K562 (cell line): ENCODE results near the gene LHX5. TPM values are rescaled to one million over a fixed set of nuclear protein-coding genes. Genes with fewer than 3 reads are reported as not detected.

Experiments
- ATAC-seq: fragments of 200-7000 bp; cut with Tn5 transposase; 3 replicates; pipeline ENCODE4 v1.9.1; 2020; ENCODE audit warnings: moderate library complexity
- BruUV-seq: library from RNA; stranded (reverse); fragments of 400-500 nt; replicated peaks from 2 replicates; lab custom pipeline; 2021; lab: Mats Ljungman, UMichigan
- CTCF ChIA-PET: fragments of 300-600 bp; formaldehyde crosslinking; extraction: SDS; loops from one replicate; lab custom pipeline; 2021; ENCODE audit warnings: low intra/inter-chr PET ratio; lab: Yijun Ruan, JAX
- POLR2A ChIA-PET: fragments of 300-600, 350-650 bp; sonication (Branson Sonifier 250); formaldehyde crosslinking; extraction: SDS; loops from one replicate; lab custom pipeline; 2021; ENCODE audit warnings: antibody characterized with exemption, inconsistent platforms; lab: Yijun Ruan, JAX
- DNase-seq, 4 experiments: peaks; one replicate each; pipeline versions ENCODE4 v3.0.0 to v3.0.0-alpha.2; 2011 to 2018; ENCODE audit warnings: low spot score in 3 of 4, mixed read lengths in 3 of 4; ENCODE audit errors: extremely low read depth in 1 of 4
- FAIRE-seq: peaks from 2 replicates; lab custom pipeline; 2011; peaks lifted over from hg19 to GRCh38; lab: Jason Lieb, UNC
- H2AFZ ChIP-seq: 2 replicates; pipeline ENCODE4 v1.6.0; 2011; ENCODE audit warnings: low read depth, low read length, control low read depth, inconsistent platforms
- H3K27ac ChIP-seq: fragments of 200-600 bp; 3 replicates; pipeline ENCODE4 v1.8.0; 2011; ENCODE audit warnings: low read depth, mild to moderate bottlenecking, control low read depth, inconsistent platforms, low read length, moderate library complexity, mixed read lengths; ENCODE audit errors: extremely low read depth
- H3K27me3 ChIP-seq, 2 experiments: fragments of 300-600 bp in 1 of 2; 2 replicates in 1 of 2; 3 replicates in 1 of 2; pipeline versions ENCODE4 v1.6.0 to v1.8.0; 2011; ENCODE audit warnings: inconsistent platforms in 2 of 2, low read length in 2 of 2, mild to moderate bottlenecking in 1 of 2, mixed read lengths in 1 of 2, moderate library complexity in 1 of 2; ENCODE audit not compliant: control insufficient read depth in 2 of 2, insufficient read depth in 2 of 2
- H3K36me3 ChIP-seq: fragments of 300-600 bp; 3 replicates; pipeline ENCODE4 v1.8.0; 2011; ENCODE audit warnings: mild to moderate bottlenecking, low read length, inconsistent platforms; ENCODE audit not compliant: control insufficient read depth, insufficient read depth
- H3K4me1 ChIP-seq, 2 experiments: fragments of 200-600 bp in 1 of 2; replicated peaks in 1 of 2; 2 replicates in 1 of 2; 3 replicates in 1 of 2; pipeline versions ENCODE4 v1.5.1 to v1.8.0; 2011; ENCODE audit warnings: inconsistent platforms in 2 of 2, low read length in 2 of 2, mild to moderate bottlenecking in 1 of 2, mixed read lengths in 1 of 2, moderate library complexity in 1 of 2; ENCODE audit not compliant: control insufficient read depth in 2 of 2, insufficient read depth in 2 of 2
- H3K4me2 ChIP-seq: 2 replicates; pipeline ENCODE4 v1.6.1; 2011; ENCODE audit warnings: low read length, control low read depth, inconsistent platforms, mixed read lengths; ENCODE audit not compliant: insufficient read depth
- H3K4me3 ChIP-seq: fragments of 200-600 bp; sonication (generic), shearing (Covaris generic); 2 replicates; pipeline ENCODE4 v1.5.1; 2016; ENCODE audit warnings: control low read depth, inconsistent platforms
- H3K79me2 ChIP-seq: fragments of 200-600 bp; 3 replicates; pipeline ENCODE4 v1.8.0; 2011; ENCODE audit warnings: low read length, inconsistent platforms; ENCODE audit not compliant: control insufficient read depth, insufficient read depth
- H3K9ac ChIP-seq, 2 experiments: 2 replicates each; pipeline versions ENCODE4 v1.6.0 to v1.6.1; 2011; ENCODE audit warnings: low read depth in 2 of 2, low read length in 2 of 2, control low read depth in 1 of 2, inconsistent platforms in 1 of 2, mild to moderate bottlenecking in 1 of 2, mixed read lengths in 1 of 2; ENCODE audit not compliant: insufficient read depth in 1 of 2
- H3K9me1 ChIP-seq: one replicate; pipeline ENCODE4 v1.6.0; 2011; ENCODE audit warnings: inconsistent platforms, mild to moderate bottlenecking, low read length, moderate library complexity; ENCODE audit not compliant: control insufficient read depth, insufficient read depth
- H3K9me3 ChIP-seq: replicated peaks from 2 replicates; pipeline ENCODE4 v1.5.1; 2011; ENCODE audit warnings: low read depth, low read length, inconsistent platforms; ENCODE audit not compliant: control insufficient read depth, insufficient read depth
- H4K20me1 ChIP-seq: replicated peaks from 2 replicates; pipeline ENCODE4 v1.6.1; 2011; ENCODE audit warnings: low read length, inconsistent platforms, mixed read lengths; ENCODE audit not compliant: control insufficient read depth, insufficient read depth
- CAMTA2 ChIP-seq: fragments of 250-450 bp; sonication (Bioruptor Pico); conservative IDR thresholded peaks from 2 replicates; pipeline ENCODE4 v1.5.1; 2022
- FOXJ3 ChIP-seq: sonication (generic); formaldehyde crosslinking; IDR thresholded peaks from 2 replicates; pipeline ENCODE4 v1.4.0; 2020; ENCODE audit warnings: mild to moderate bottlenecking, missing genetic modification reagents
- GTF2A2 ChIP-seq: IDR thresholded peaks from 2 replicates; pipeline ENCODE4 v1.6.1; 2016; ENCODE audit warnings: mild to moderate bottlenecking, missing genetic modification characterization, missing compliant biosample characterization
- SIN3A ChIP-seq, 2 experiments: fragments of 150-350 bp in 1 of 2; IDR thresholded peaks; 2 replicates each; pipeline ENCODE4 v1.6.1; 2011 to 2016; ENCODE audit warnings: borderline replicate concordance in 2 of 2, low read depth in 2 of 2, low read length in 2 of 2, mild to moderate bottlenecking in 2 of 2, moderate library complexity in 2 of 2; ENCODE audit not compliant: control insufficient read depth in 1 of 2
- SMARCE1 ChIP-seq: fragments of 450-650 bp; IDR thresholded peaks from 2 replicates; pipeline ENCODE4 v1.7.1; 2016; ENCODE audit warnings: mild to moderate bottlenecking
- ZNF184 ChIP-seq: sonication (generic); formaldehyde crosslinking; IDR thresholded peaks from 2 replicates; pipeline ENCODE4 v1.5.0; 2020; ENCODE audit warnings: missing genetic modification reagents
- ZNF347 ChIP-seq: fragments of 450-650 bp; formaldehyde crosslinking; IDR thresholded peaks from 2 replicates; pipeline ENCODE4 v1.4.0; 2020; ENCODE audit warnings: low read depth, mild to moderate bottlenecking, moderate library complexity
- WGBS: fragments of 100-300 bp; shearing (Covaris generic); methylation state at CpG from one replicate; pipeline ENCODE4 v1.1.6; 2016; ENCODE audit warnings: low coverage, mixed read lengths; ENCODE audit not compliant: insufficient coverage; ENCODE audit errors: missing lambda C conversion rate; 5-methylcytosine and 5-hydroxymethylcytosine counted together
- in situ Hi-C: fragments of 300-500 bp; cut with MboI; formaldehyde crosslinking; loops from 4 replicates; pipeline ENCODE4 v1.15.0; 2018; ENCODE audit warnings: inconsistent platforms, mixed read lengths
- intact Hi-C: fragments of 100-400 bp; cut with micrococcal nuclease; formaldehyde crosslinking; loops from 2 replicates; pipeline ENCODE4 v1.14.2; 2022
- polyA plus RNA-seq, 8 experiments: library from polyadenylated mRNA; depleted of rRNA in 4 of 8; stranded (reverse) in 5 of 8; unstranded in 3 of 8; fragments of >200 nt; fragmentation: Nextera tagmentation in 2 of 8; fragmentation: Illumina TruSeq in 1 of 8; extraction: Ambion mirVana in 2 of 8; extraction: Trizol in 1 of 8; gene quantifications; 2 replicates each; pipeline versions ENCODE4 v1.2.1 to v1.2.3, GENCODE V29; 2011 to 2014; ENCODE audit warnings: inconsistent platforms in 1 of 8, missing spikeins in 1 of 8
- total RNA-seq, 7 experiments: library from RNA; depleted of rRNA in 6 of 7; stranded (reverse); fragments of >200 nt in 6 of 7; fragmentation: Illumina TruSeq in 2 of 7; extraction: Trizol in 2 of 7; gene quantifications; 2 replicates each; pipeline versions ENCODE4 v1.2.1 to v1.2.3, GENCODE V29; 2011 to 2021; ENCODE audit warnings: low replicate concordance in 1 of 7
- TF ChIP-seq, protein P1 (sequence below): sonication (generic); formaldehyde crosslinking; IDR thresholded peaks from 2 replicates; pipeline ENCODE4 v1.5.0; 2020; ENCODE audit warnings: missing genetic modification reagents
- TF ChIP-seq, protein P2 (sequence below): fragments of 250-450 bp; sonication (Bioruptor Pico); IDR thresholded peaks from 2 replicates; pipeline ENCODE4 v1.4.0; 2020; ENCODE audit warnings: mild to moderate bottlenecking, moderate library complexity

The LHX5 gene
- total and polyA plus RNA-seq, 9 of the 15 experiments (the other 6 are each of a cell fraction or from before 2014, with no cell fraction given): 0.04 to 0.17 (median 0.05) TPM; not detected in 6

DNA sequence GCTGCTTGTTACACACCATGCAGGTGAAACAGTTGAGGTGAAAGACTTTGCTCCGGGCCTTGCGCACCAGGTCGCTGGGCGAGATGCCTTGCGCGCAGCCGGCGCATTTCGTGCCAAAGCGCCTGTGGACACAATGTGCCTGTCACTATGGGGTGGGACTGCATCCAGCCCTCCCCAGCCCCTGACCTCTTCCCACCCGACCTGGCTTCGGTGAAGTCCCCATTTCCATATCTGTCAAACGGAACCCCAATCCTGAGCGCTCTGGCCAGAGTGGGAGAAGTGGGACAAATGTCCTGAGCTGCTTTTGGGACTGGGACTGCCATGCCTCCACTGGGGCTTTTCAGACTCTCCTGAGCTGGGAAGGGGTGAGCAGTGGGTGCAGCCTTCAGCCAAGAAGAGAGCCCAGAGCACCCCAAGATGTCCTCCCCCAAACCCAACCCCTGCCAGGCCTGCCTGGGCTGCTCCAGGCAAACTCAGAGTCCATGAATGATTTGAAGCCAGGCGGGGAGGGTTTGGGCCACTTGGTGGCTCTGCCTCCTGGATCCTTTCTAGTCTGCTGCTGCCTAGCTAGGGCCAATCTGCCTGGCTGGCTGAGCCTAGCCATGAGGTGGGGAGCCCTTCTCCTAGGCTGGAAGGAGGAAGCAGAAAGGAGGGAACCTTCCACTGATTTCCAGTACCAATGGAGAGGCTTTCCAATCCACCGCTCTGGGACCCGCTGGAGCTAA lies 2.3 kb downstream of the LHX5 start:
- intact Hi-C loops: loop anchor here (10.0 kb wide), 1 partner anchor 115 kb away; no protein-coding TSS in a partner anchor

More for the DNA sequence above, 2.3 kb downstream of the LHX5 start:
- Histone ChIP-seq H3K4me1 (peaks cover 0 to 46% of the 10 kb centered on the region in 2 experiments; a peak in 3 of 5 replicates), H3K9me3 (no peaks in the 10 kb centered on the region), H3K79me2 (no peaks in the 10 kb centered on the region), H3K9me1 (no peaks in the 10 kb centered on the region), H3K4me2 (no peak overlapping the region), H3K9ac (no peak overlapping the region), H3K27ac (no peak overlapping the region), H2AFZ (no peak overlapping the region), H3K36me3 (no peaks in the 10 kb centered on the region), H3K4me3 (no peak overlapping the region), H4K20me1 (peaks cover 24% of the 10 kb centered on the region), H3K27me3 (peaks cover 82 to 99% of the 10 kb centered on the region in 2 experiments)
- DNase-seq (no peak), ATAC-seq (no peak), FAIRE-seq (no peak)
- TF ChIP-seq ZNF184 (CRISPR knock-in tag) (no peak), SMARCE1 (no peak), ZNF347 (no peak), CAMTA2 (CRISPR knock-in tag) (no peak), GTF2A2 (tag) (no peak), SIN3A (IDR thresholded peaks at IDR 0.05; ENCODE audit: borderline replicate concordance in 2 of 2, control insufficient read depth in 1 of 2, low read depth in 2 of 2, low read length in 2 of 2) (no peak), FOXJ3 (CRISPR knock-in tag) (no peak)
- TF ChIP-seq, protein P1, sequence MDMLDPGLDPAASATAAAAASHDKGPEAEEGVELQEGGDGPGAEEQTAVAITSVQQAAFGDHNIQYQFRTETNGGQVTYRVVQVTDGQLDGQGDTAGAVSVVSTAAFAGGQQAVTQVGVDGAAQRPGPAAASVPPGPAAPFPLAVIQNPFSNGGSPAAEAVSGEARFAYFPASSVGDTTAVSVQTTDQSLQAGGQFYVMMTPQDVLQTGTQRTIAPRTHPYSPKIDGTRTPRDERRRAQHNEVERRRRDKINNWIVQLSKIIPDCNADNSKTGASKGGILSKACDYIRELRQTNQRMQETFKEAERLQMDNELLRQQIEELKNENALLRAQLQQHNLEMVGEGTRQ (CRISPR knock-in tag): no peak
- TF ChIP-seq, protein P2, sequence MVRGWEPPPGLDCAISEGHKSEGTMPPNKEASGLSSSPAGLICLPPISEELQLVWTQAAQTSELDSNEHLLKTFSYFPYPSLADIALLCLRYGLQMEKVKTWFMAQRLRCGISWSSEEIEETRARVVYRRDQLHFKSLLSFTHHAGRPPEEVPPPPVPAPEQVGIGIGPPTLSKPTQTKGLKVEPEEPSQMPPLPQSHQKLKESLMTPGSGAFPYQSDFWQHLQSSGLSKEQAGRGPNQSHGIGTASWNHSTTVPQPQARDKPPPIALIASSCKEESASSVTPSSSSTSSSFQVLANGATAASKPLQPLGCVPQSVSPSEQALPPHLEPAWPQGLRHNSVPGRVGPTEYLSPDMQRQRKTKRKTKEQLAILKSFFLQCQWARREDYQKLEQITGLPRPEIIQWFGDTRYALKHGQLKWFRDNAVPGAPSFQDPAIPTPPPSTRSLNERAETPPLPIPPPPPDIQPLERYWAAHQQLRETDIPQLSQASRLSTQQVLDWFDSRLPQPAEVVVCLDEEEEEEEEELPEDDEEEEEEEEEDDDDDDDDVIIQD (CRISPR knock-in tag): no peak
- 33% methylated on average over 15 of the region's 17 CpGs for WGBS
- in situ Hi-C loops: no loop called here
- no TSS peak for BruUV-seq
- ChIA-PET CTCF (no interaction called here), POLR2A (interaction anchor here (0.7 kb wide), 1 partner anchor 33 kb away, joined by 3 read pairs; no protein-coding TSS in a partner anchor)
